OCI-LY1 (cell line): Measurements from ENCODE around the gene PDZD11.

Experiments
- H2AFZ ChIP-seq: fragments of 200-600 bp; sonication (generic), shearing (Covaris generic); 2 replicates; pipeline ENCODE4 v1.6.0; 2014; ENCODE audit warnings: antibody characterized with exemption, mild to moderate bottlenecking, low read length
- H3F3A ChIP-seq: fragments of 200-600 bp; sonication (generic), shearing (Covaris generic); 2 replicates; pipeline ENCODE4 v1.6.0; 2014; ENCODE audit warnings: mild to moderate bottlenecking, antibody characterized with exemption, low read length, moderate library complexity; ENCODE audit not compliant: insufficient read depth
- H3K27ac ChIP-seq: fragments of 200-600 bp; sonication (generic); 2 replicates; pipeline ENCODE4 v1.5.1; 2014; ENCODE audit warnings: low read length, mixed run types, mild to moderate bottlenecking, low read depth; ENCODE audit not compliant: poor library complexity, severe bottlenecking
- H3K27me3 ChIP-seq: fragments of 200-600 bp; sonication (generic); 2 replicates; pipeline ENCODE4 v1.6.0; 2014; ENCODE audit warnings: antibody characterized with exemption, mild to moderate bottlenecking, low read length, moderate library complexity; ENCODE audit not compliant: insufficient read depth
- H3K36me3 ChIP-seq: fragments of 200-600 bp; sonication (generic); 2 replicates; pipeline ENCODE4 v1.6.1; 2014; ENCODE audit warnings: mild to moderate bottlenecking, antibody characterized with exemption, low read length, moderate library complexity, mixed read lengths; ENCODE audit not compliant: insufficient read depth
- H3K4me1 ChIP-seq: fragments of 200-600 bp; sonication (generic); 2 replicates; pipeline ENCODE4 v1.5.1; 2014; ENCODE audit warnings: mild to moderate bottlenecking, low read length, moderate library complexity; ENCODE audit not compliant: insufficient read depth, severe bottlenecking
- H3K4me2 ChIP-seq: fragments of 200-600 bp; sonication (generic), shearing (Covaris generic); 2 replicates; pipeline ENCODE4 v1.6.1; 2014; ENCODE audit warnings: low read length
- H3K4me3 ChIP-seq: fragments of 200-600 bp; sonication (generic); 2 replicates; pipeline ENCODE4 v1.5.1; 2014; ENCODE audit warnings: low read length, low read depth, mild to moderate bottlenecking, mixed read lengths; ENCODE audit not compliant: poor library complexity, severe bottlenecking
- H3K79me2 ChIP-seq: fragments of 200-600 bp; shearing (Covaris generic); 2 replicates; pipeline ENCODE4 v1.6.1; 2016; ENCODE audit warnings: mixed run types, low read length, mixed read lengths; ENCODE audit not compliant: insufficient read depth
- H3K9ac ChIP-seq: fragments of 200-600 bp; sonication (generic), shearing (Covaris generic); 2 replicates; pipeline ENCODE4 v1.6.1; 2014; ENCODE audit warnings: mild to moderate bottlenecking, low read length, mixed read lengths
- H3K9me2 ChIP-seq: fragments of 200-600 bp; sonication (generic), shearing (Covaris generic); 2 replicates; pipeline ENCODE4 v1.6.1; 2014; ENCODE audit warnings: low read depth, mild to moderate bottlenecking, low read length, mixed read lengths
- H3K9me3 ChIP-seq: fragments of 200-600 bp; shearing (Covaris generic); 2 replicates; pipeline ENCODE4 v1.6.1; 2014; ENCODE audit warnings: low read length, mixed read lengths
- H4K20me1 ChIP-seq: fragments of 200-600 bp; sonication (generic), shearing (Covaris generic); 2 replicates; pipeline ENCODE4 v1.6.0; 2016; ENCODE audit warnings: mild to moderate bottlenecking, low read length; ENCODE audit not compliant: insufficient read depth
- EZH2 ChIP-seq: fragments of 200-600 bp; sonication (generic), shearing (Covaris generic); IDR thresholded peaks from 2 replicates; pipeline ENCODE4 v1.8.0; 2017; ENCODE audit warnings: borderline replicate concordance, mixed run types, mild to moderate bottlenecking, antibody characterized with exemption, low read length, moderate library complexity, mixed read lengths
- TF ChIP-seq, protein P1 (sequence below): fragments of 200-600 bp; sonication (generic), shearing (Covaris generic); IDR thresholded peaks from 2 replicates; pipeline ENCODE4 v1.5.1; 2017; ENCODE audit warnings: mild to moderate bottlenecking, antibody characterized with exemption, low read length, moderate library complexity, mixed read lengths

PDZD11 gene

GRCh38 chrX:70260104-70260503 lies 29.6 kb downstream of the PDZD11 start, which contains the start of gene P2RY4:
Gene P2RY4 (minus strand): TSS chrX:70260204. CDS start chrX:70259624, 580 bp downstream.
- Histone ChIP-seq H3K4me3 (no peak within 1 kb of the TSS), H3K9me3 (no peaks in the 10 kb centered on the region), H3K36me3 (no peaks in the 10 kb centered on the region), H3K4me1 (no peaks in the 10 kb centered on the region), H3K9me2 (no peaks in the 10 kb centered on the region), H3F3A (no peaks in the 10 kb centered on the region), H3K4me2 (no peak within 1 kb of the TSS), H3K79me2 (no peaks in the 10 kb centered on the region), H3K9ac (no peak within 1 kb of the TSS), H2AFZ (no peak within 1 kb of the TSS), H4K20me1 (no peaks in the 10 kb centered on the region), H3K27me3 (no peaks in the 10 kb centered on the region), H3K27ac (no peak within 1 kb of the TSS)
- TF ChIP-seq, protein P1, sequence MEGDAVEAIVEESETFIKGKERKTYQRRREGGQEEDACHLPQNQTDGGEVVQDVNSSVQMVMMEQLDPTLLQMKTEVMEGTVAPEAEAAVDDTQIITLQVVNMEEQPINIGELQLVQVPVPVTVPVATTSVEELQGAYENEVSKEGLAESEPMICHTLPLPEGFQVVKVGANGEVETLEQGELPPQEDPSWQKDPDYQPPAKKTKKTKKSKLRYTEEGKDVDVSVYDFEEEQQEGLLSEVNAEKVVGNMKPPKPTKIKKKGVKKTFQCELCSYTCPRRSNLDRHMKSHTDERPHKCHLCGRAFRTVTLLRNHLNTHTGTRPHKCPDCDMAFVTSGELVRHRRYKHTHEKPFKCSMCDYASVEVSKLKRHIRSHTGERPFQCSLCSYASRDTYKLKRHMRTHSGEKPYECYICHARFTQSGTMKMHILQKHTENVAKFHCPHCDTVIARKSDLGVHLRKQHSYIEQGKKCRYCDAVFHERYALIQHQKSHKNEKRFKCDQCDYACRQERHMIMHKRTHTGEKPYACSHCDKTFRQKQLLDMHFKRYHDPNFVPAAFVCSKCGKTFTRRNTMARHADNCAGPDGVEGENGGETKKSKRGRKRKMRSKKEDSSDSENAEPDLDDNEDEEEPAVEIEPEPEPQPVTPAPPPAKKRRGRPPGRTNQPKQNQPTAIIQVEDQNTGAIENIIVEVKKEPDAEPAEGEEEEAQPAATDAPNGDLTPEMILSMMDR: no peak
- TF ChIP-seq EZH2: no peak

DNA sequence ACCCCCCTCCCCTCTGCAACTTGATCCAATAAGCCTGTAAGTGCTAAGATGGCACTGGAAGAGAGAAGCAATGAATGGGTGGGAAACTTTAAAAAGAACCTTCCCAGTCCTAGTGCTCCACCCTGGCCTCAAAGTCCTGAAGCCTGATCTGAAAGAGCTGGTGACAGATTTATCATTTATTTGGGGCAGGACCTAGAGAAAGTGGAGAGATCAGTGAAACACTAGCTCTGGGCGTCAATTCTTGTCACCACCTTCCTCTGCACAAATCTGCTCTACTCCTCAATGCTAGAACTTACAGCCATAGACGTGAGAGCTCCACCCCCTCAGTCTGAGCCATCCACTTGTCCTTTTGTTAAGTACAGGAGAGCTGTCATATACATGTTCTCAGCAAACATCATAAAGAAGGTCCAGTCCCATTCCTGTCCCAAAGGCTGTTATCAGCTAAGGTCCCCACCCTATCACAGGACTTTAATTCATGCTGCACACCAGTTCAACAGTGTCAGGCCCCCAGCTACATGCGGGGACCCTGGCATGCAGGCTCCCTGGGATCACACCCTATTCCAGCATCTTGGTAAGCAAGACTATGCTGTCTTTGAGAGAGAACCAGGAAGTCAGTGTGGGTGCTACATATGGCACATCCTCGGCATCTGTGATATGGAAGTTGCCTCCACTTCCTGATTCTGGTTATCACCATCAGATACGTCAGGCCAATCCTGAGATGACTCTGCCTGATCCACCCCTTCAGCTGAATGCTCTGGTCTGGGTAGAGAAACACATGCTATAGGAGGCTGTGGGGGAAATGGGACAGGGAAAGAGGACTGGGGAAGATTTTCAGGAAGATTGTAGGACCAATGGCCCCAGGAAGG lies 32.1 kb downstream of the PDZD11 start:
- Histone ChIP-seq H3K36me3 (no peaks in the 10 kb centered on the region), H3K9me2 (no peaks in the 10 kb centered on the region), H2AFZ (no peak overlapping the region), H3K9ac (no peak overlapping the region), H3K27ac (no peak overlapping the region), H3K79me2 (no peaks in the 10 kb centered on the region), H3K4me2 (no peak overlapping the region), H3K4me3 (no peak overlapping the region), H3F3A (no peaks in the 10 kb centered on the region), H4K20me1 (no peaks in the 10 kb centered on the region), H3K27me3 (no peaks in the 10 kb centered on the region), H3K9me3 (no peaks in the 10 kb centered on the region), H3K4me1 (no peaks in the 10 kb centered on the region)
- no peak for TF ChIP-seq EZH2
- TF ChIP-seq, protein P1: no peak

DNA sequence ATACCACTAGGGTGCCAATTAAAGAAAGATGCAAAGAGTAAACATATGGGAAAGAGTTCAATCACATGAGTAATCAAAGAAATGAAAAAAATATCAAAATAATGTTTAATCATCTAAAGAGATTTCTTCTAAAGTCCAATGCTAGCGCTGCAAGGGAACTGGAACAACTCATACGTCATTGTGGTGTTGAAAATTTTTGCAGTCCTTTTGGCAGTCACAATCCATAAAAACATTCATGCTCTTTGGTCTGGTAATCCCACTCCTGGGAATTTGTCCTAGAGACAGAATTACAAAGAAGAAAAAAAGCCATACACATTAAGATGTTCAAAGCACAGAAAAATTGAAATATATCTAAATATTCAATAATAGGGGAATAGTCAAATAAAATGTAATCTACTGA lies 34.3 kb downstream of the PDZD11 start:
- TF ChIP-seq EZH2: no peak
- TF ChIP-seq, protein P1: no peak
- H3K79me2 ChIP-seq: no peaks in the 10 kb centered on the region
- H2AFZ ChIP-seq: no peak overlapping the region
- no peaks in the 10 kb centered on the region for H3K9me2 ChIP-seq
- no peaks in the 10 kb centered on the region for H3K36me3 ChIP-seq
- H4K20me1 ChIP-seq: no peaks in the 10 kb centered on the region
- H3F3A ChIP-seq: no peaks in the 10 kb centered on the region
- no peak overlapping the region for H3K27ac ChIP-seq
- H3K27me3 ChIP-seq: no peaks in the 10 kb centered on the region
- no peaks in the 10 kb centered on the region for H3K4me1 ChIP-seq
- no peak overlapping the region for H3K9ac ChIP-seq
- H3K4me3 ChIP-seq: no peak overlapping the region
- no peaks in the 10 kb centered on the region for H3K9me3 ChIP-seq
- no peak overlapping the region for H3K4me2 ChIP-seq
